Measurements from ENCODE around the gene RTL1.

RTL1 gene

DNA sequence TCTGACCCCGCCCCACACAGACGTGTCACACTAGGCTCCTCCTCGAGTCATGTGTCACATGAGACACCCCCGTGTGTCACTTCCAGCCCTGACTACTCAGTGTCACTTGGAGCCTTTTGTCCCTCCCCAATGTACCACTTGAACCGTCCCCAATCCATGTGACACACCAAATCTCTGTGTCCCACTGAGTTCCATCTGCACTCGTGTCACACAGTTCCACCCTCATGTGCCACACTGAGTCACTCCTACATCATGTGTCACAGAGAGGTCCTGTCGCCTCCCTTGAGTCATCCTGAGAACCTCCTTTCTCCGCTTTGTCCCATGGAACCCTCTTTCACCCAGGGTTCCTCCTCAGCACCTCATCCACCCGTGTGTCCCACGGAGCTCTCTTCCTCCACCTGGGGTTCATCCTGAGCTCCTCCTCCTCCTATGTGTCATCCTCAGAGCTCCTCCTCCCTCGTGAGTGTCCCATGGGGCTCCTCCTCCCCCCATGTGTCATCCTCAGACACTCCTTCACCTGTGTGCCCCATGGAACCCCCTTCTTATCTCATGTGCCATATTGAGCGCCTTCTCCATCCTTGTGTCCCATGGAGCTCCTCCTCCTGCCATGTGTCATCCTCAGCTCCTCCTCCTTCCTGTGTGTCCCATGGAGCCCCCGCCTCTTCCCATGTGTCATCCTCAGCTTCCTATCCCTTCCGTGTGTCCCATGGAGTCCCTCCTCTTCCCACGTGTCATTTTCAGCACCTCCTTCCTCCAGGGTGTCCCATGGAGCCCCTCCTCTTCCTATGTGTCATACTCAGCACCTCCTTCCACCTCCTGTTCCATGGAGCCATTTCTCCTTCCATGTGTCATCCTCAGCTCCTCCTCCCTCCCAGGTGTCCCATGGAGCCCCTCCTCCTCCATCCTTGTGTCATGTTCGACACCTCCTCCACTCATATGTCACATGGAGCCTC lies 32.0 kb downstream of the RTL1 start:
- TF ChIP-seq EZH2phosphoT487 (IDR thresholded peaks at IDR 0.05; ENCODE audit: low read length) (no peak), EZH2 (optimal IDR thresholded peaks at IDR 0.05; ENCODE audit: low read depth, low read length) (no peak)
- TF ChIP-seq, protein P1, sequence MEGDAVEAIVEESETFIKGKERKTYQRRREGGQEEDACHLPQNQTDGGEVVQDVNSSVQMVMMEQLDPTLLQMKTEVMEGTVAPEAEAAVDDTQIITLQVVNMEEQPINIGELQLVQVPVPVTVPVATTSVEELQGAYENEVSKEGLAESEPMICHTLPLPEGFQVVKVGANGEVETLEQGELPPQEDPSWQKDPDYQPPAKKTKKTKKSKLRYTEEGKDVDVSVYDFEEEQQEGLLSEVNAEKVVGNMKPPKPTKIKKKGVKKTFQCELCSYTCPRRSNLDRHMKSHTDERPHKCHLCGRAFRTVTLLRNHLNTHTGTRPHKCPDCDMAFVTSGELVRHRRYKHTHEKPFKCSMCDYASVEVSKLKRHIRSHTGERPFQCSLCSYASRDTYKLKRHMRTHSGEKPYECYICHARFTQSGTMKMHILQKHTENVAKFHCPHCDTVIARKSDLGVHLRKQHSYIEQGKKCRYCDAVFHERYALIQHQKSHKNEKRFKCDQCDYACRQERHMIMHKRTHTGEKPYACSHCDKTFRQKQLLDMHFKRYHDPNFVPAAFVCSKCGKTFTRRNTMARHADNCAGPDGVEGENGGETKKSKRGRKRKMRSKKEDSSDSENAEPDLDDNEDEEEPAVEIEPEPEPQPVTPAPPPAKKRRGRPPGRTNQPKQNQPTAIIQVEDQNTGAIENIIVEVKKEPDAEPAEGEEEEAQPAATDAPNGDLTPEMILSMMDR (IDR thresholded peaks at IDR 0.05; ENCODE audit: low read length) = no peak
- no peak overlapping the region for H3K27ac ChIP-seq (ENCODE audit: low read length)
- no peak for DNase-seq
- no peaks in the 10 kb centered on the region for H3K9me3 ChIP-seq (replicated peaks; ENCODE audit: insufficient read depth, low read length)
- H3K9me2 ChIP-seq (replicated peaks; ENCODE audit: insufficient read depth, low read length) = no peaks in the 10 kb centered on the region
- no peak overlapping the region for H3K9ac ChIP-seq (ENCODE audit: low read length)
- no peak overlapping the region for H3K4me3 ChIP-seq (ENCODE audit: low read length)
- H3K27me3 ChIP-seq (replicated peaks; ENCODE audit: insufficient read depth, low read length) = no peaks in the 10 kb centered on the region; the same call in 1 of the 2 replicates
- no peaks in the 10 kb centered on the region for H3F3A ChIP-seq (ENCODE audit: insufficient read depth, low read length)
- H2AFZ ChIP-seq (ENCODE audit: low read length) = no peak overlapping the region
- H3K36me3 ChIP-seq (replicated peaks; ENCODE audit: insufficient read depth, low read length) = no peaks in the 10 kb centered on the region
- no peaks in the 10 kb centered on the region for H4K20me1 ChIP-seq (ENCODE audit: insufficient read depth, low read length)
- H3K79me2 ChIP-seq (ENCODE audit: low read length) = no peaks in the 10 kb centered on the region
- H3K4me1 ChIP-seq (ENCODE audit: low read length) = no peaks in the 10 kb centered on the region
- H3K4me2 ChIP-seq (ENCODE audit: low read depth, low read length) = no peak overlapping the region

DNA sequence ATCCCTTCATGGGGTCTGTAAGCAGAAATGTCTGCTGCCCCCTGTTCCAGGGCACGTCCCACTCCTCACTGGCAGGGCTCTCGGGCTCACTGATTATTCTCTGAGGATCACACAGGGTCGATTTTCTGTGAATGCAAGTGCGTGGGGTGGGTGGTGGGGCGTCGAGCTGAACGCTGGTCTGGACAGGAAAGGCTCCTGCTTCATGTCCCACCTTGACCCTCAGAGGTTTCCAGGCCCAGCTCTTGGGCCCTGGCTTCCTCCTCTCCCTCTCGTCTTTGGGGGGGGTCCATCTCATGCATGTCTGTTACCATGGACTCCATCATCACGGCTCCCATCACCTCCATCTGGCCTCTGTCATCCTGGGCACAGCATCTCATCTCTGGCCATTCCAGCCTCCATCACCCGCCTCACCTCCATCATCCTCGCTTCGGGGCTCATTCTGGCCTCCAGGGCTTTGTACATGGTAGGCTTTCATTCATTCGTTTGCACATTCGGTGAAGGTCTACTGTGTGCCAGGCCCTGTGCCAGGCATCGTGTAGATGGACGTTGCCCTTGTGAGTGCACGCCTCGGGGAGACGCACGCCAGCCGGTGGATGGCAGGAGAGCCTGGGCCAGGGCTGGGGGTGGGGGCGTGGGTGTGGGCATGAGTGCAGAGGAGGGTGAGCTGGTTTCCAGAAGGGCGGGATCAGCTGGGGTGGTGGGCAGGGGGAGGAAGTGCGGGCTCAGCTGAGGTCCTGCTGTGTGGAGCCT lies 34.7 kb downstream of the RTL1 start:
- no peaks in the 10 kb centered on the region for H3F3A ChIP-seq (ENCODE audit: insufficient read depth, low read length)
- H3K36me3 ChIP-seq (replicated peaks; ENCODE audit: insufficient read depth, low read length) = no peaks in the 10 kb centered on the region

DNA sequence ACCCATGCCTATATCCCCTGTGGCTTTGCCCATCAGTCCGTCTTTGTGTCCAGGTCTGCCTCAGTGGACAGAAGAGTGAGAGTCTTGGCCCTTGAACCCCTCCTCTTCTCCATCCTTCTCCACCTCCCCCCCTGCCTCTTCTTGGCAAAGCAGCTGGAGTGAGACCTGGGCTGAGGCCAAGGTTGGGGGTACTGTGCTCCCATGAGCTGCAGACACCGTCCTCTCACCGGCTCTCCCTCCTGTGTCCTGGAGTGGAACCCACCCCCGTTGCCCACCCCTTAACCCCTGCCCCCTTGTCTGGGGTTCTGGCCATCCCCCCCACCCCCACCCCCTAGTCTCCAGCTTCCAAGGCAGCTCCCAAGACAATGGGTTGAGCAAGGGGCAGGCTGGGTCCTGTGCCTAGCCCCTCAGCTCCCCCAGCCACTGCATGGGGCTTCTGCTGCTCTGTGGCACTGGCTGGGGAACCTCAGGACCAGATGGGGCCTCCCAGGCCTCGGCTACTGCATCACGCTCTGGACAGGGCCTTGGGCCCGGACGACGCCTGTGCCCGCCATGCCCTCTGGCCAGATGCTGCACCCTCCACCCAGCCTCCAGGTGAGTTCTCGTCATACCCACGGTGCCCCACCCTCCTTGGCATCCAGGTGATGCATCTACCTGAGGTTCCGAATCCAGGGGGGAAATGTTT lies 35.7 kb downstream of the RTL1 start:
- Histone ChIP-seq H3K4me2 (ENCODE audit: low read depth, low read length) (no peak overlapping the region), H3K27me3 (replicated peaks; ENCODE audit: insufficient read depth, low read length) (no peaks in the 10 kb centered on the region; the same call in 1 of the 2 replicates), H3K9me2 (replicated peaks; ENCODE audit: insufficient read depth, low read length) (no peaks in the 10 kb centered on the region), H3K4me1 (ENCODE audit: low read length) (no peaks in the 10 kb centered on the region), H3K4me3 (ENCODE audit: low read length) (no peak overlapping the region), H3K79me2 (ENCODE audit: low read length) (no peaks in the 10 kb centered on the region), H3K36me3 (replicated peaks; ENCODE audit: insufficient read depth, low read length) (no peaks in the 10 kb centered on the region), H4K20me1 (ENCODE audit: insufficient read depth, low read length) (no peaks in the 10 kb centered on the region), H2AFZ (ENCODE audit: low read length) (no peak overlapping the region), H3F3A (ENCODE audit: insufficient read depth, low read length) (no peaks in the 10 kb centered on the region), H3K9ac (ENCODE audit: low read length) (no peak overlapping the region), H3K9me3 (replicated peaks; ENCODE audit: insufficient read depth, low read length) (no peaks in the 10 kb centered on the region), H3K27ac (ENCODE audit: low read length) (no peak overlapping the region)
- TF ChIP-seq, protein P1 (IDR thresholded peaks at IDR 0.05; ENCODE audit: low read length) = no peak
- TF ChIP-seq EZH2phosphoT487 (IDR thresholded peaks at IDR 0.05; ENCODE audit: low read length) = no peak
- TF ChIP-seq EZH2 (optimal IDR thresholded peaks at IDR 0.05; ENCODE audit: low read depth, low read length) = no peak
- no peak for DNase-seq

More for the DNA sequence above, 34.7 kb downstream of the RTL1 start:
- no peaks in the 10 kb centered on the region for H3K4me1 ChIP-seq (ENCODE audit: low read length)
- H3K4me2 ChIP-seq (ENCODE audit: low read depth, low read length) = no peak overlapping the region
- H4K20me1 ChIP-seq (ENCODE audit: insufficient read depth, low read length) = no peaks in the 10 kb centered on the region
- no peak for DNase-seq
- H3K27ac ChIP-seq (ENCODE audit: low read length) = no peak overlapping the region
- no peaks in the 10 kb centered on the region for H3K9me2 ChIP-seq (replicated peaks; ENCODE audit: insufficient read depth, low read length)
- no peaks in the 10 kb centered on the region for H3K9me3 ChIP-seq (replicated peaks; ENCODE audit: insufficient read depth, low read length)
- H3K27me3 ChIP-seq (replicated peaks; ENCODE audit: insufficient read depth, low read length) = no peaks in the 10 kb centered on the region; the same call in 1 of the 2 replicates
- no peaks in the 10 kb centered on the region for H3K79me2 ChIP-seq (ENCODE audit: low read length)
- H2AFZ ChIP-seq (ENCODE audit: low read length) = no peak overlapping the region
- no peak overlapping the region for H3K9ac ChIP-seq (ENCODE audit: low read length)
- no peak for TF ChIP-seq EZH2 (optimal IDR thresholded peaks at IDR 0.05; ENCODE audit: low read depth, low read length)
- TF ChIP-seq, protein P1 (IDR thresholded peaks at IDR 0.05; ENCODE audit: low read length) = no peak
- no peak overlapping the region for H3K4me3 ChIP-seq (ENCODE audit: low read length)
